MCF 10A (cell line): Measurements from ENCODE around the gene JPH3. TPM values are rescaled to one million over a fixed set of nuclear protein-coding genes. Genes with fewer than 3 reads are reported as not detected.

Source experiments
- BruUV-seq: library from RNA; stranded (reverse); fragments of 400-500 nt; replicated peaks from 2 replicates; lab custom pipeline; 2021; lab: Mats Ljungman, UMichigan
- CTCF ChIA-PET: fragments of 300-600 bp; sonication (Branson Sonifier 250); formaldehyde crosslinking; extraction: SDS; loops from one replicate; lab custom pipeline; 2021; ENCODE audit warnings: antibody characterized with exemption, inconsistent platforms; lab: Yijun Ruan, JAX
- POLR2A ChIA-PET: fragments of 300-600, 350-650 bp; sonication (Branson Sonifier 250); formaldehyde crosslinking; extraction: SDS; loops from one replicate; lab custom pipeline; 2020; ENCODE audit warnings: antibody characterized with exemption, inconsistent platforms; lab: Yijun Ruan, JAX
- DNase-seq: peaks from one replicate; pipeline ENCODE4 v3.0.0-alpha.2; 2018; ENCODE audit not compliant: unreplicated experiment
- H3K27ac Mint-ChIP-seq: one replicate; pipeline ENCODE4 v1.8.0; 2022; ENCODE audit warnings: mild to moderate bottlenecking, low read depth, mixed read lengths; ENCODE audit not compliant: unreplicated experiment
- H3K27me3 Mint-ChIP-seq: one replicate; pipeline ENCODE4 v1.8.0; 2022; ENCODE audit warnings: mixed read lengths; ENCODE audit not compliant: insufficient read depth, unreplicated experiment
- H3K36me3 Mint-ChIP-seq: one replicate; pipeline ENCODE4 v1.8.0; 2022; ENCODE audit warnings: mild to moderate bottlenecking, moderate library complexity, mixed read lengths; ENCODE audit not compliant: insufficient read depth, unreplicated experiment
- H3K4me1 Mint-ChIP-seq: one replicate; pipeline ENCODE4 v1.8.0; 2022; ENCODE audit warnings: mixed read lengths; ENCODE audit not compliant: insufficient read depth, unreplicated experiment
- H3K4me3 Mint-ChIP-seq: one replicate; pipeline ENCODE4 v1.8.0; 2022; ENCODE audit warnings: mild to moderate bottlenecking, moderate library complexity, mixed read lengths; ENCODE audit not compliant: unreplicated experiment
- H3K9me3 Mint-ChIP-seq: one replicate; pipeline ENCODE4 v1.8.0; 2022; ENCODE audit warnings: mixed read lengths; ENCODE audit not compliant: unreplicated experiment
- CTCF ChIP-seq: fragments of 200-600 bp; IDR thresholded peaks from one replicate; pipeline ENCODE4 v1.8.0; 2022; ENCODE audit warnings: antibody characterized with exemption, mild to moderate bottlenecking; ENCODE audit not compliant: unreplicated experiment
- intact Hi-C: fragments of 100-400 bp; cut with micrococcal nuclease; formaldehyde crosslinking; loops from 2 replicates; pipeline ENCODE4 v1.14.1; 2022
- total RNA-seq: library from RNA; stranded (reverse); gene quantifications from 2 replicates; pipeline ENCODE4 v1.2.3, GENCODE V29; 2022

The JPH3 gene
- total RNA-seq, 1 experiment from 2014 or later: not detected

GRCh38 chr16:87616556-87616955 lies 14.2 kb downstream of the JPH3 start:
- peaks cover 32% of the 10 kb centered on the region for H3K27me3 Mint-ChIP-seq
- no peak for DNase-seq
- no peak overlapping the region for H3K4me3 Mint-ChIP-seq
- no peaks in the 10 kb centered on the region for H3K9me3 Mint-ChIP-seq
- no TSS peak for BruUV-seq
- ChIA-PET POLR2A (no interaction called here), CTCF (interaction anchor here (1.7 kb wide), 1 partner anchor 19 kb away, joined by 7 read pairs; no protein-coding TSS in a partner anchor)
- H3K27ac Mint-ChIP-seq: no peak overlapping the region
- H3K4me1 Mint-ChIP-seq: no peaks in the 10 kb centered on the region
- intact Hi-C loops: no loop called here
- no peak for TF ChIP-seq CTCF
- H3K36me3 Mint-ChIP-seq: no peaks in the 10 kb centered on the region

- no peak for DNase-seq
- TF ChIP-seq CTCF: no peak
- H3K9me3 Mint-ChIP-seq: no peaks in the 10 kb centered on the region
- H3K4me3 Mint-ChIP-seq: no peak overlapping the region
- peaks cover 26% of the 10 kb centered on the region for H3K27me3 Mint-ChIP-seq
- H3K4me1 Mint-ChIP-seq: no peaks in the 10 kb centered on the region
- intact Hi-C loops: no loop called here
- CTCF ChIA-PET: interaction anchor here (1.6 to 1.7 kb wide), 2 partner anchors 18 kb away, joined by 5 to 7 read pairs; no protein-coding TSS in a partner anchor
- BruUV-seq: no TSS peak
- no peaks in the 10 kb centered on the region for H3K36me3 Mint-ChIP-seq
- POLR2A ChIA-PET: no interaction called here
- H3K27ac Mint-ChIP-seq: no peak overlapping the region
These were observed 15.9 kb downstream of the JPH3 start for GRCh38 chr16:87618216-87618615.

- ChIA-PET POLR2A (interaction anchor here (0.8 kb wide), 1 partner anchor 171 kb away, joined by 3 read pairs; no protein-coding TSS in a partner anchor), CTCF (interaction anchor here (0.6 to 1.6 kb wide), 3 partner anchors 17 to 1961 kb away, joined by 3 to 5 read pairs (median 3); no protein-coding TSS in a partner anchor)
- intact Hi-C loops: no loop called here
- no peak overlapping the region for H3K4me3 Mint-ChIP-seq
- no peaks in the 10 kb centered on the region for H3K4me1 Mint-ChIP-seq
- no peak for TF ChIP-seq CTCF
- DNase-seq: no peak
- no peaks in the 10 kb centered on the region for H3K36me3 Mint-ChIP-seq
- H3K9me3 Mint-ChIP-seq: no peaks in the 10 kb centered on the region
- peaks cover 26% of the 10 kb centered on the region for H3K27me3 Mint-ChIP-seq
- no peak overlapping the region for H3K27ac Mint-ChIP-seq
- BruUV-seq: no TSS peak
These were observed 17.3 kb downstream of the JPH3 start for GRCh38 chr16:87619360-87620200.

GRCh38 chr16:87620201-87620495 lies 17.8 kb downstream of the JPH3 start:
- intact Hi-C loops: no loop called here
- no TSS peak for BruUV-seq
- ChIA-PET POLR2A (no interaction called here), CTCF (interaction anchor here (0.6 kb wide), 1 partner anchor 1962 kb away, joined by 3 read pairs; no protein-coding TSS in a partner anchor)
- TF ChIP-seq CTCF: no peak
- H3K27me3 Mint-ChIP-seq: peaks cover 26% of the 10 kb centered on the region
- H3K4me3 Mint-ChIP-seq: no peak overlapping the region
- H3K9me3 Mint-ChIP-seq: no peaks in the 10 kb centered on the region
- H3K4me1 Mint-ChIP-seq: no peaks in the 10 kb centered on the region
- no peaks in the 10 kb centered on the region for H3K36me3 Mint-ChIP-seq
- H3K27ac Mint-ChIP-seq: no peak overlapping the region
- no peak for DNase-seq
